ENCODE measurements around the gene AMBN.

The AMBN gene

DNA sequence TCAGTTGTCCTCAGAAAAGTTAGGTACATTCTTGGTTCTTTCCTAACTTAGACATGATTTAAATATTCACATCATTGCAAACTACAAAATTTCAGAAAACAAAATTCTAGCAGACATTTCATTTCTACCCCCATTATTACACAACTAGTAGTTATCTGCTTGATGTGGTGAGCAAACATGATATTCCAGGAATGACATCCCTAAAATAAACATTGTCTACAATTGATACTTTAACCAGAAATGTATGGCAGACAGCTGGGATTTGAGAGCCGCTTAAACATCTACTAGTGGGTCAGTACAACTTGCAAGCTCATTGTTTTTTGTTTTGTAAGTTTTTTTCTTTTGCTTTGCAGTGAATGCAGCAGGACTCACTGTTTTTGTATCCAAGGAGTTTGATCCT lies 32.1 kb upstream of the AMBN start:
- no peak for DNase-seq (ENCODE audit: low spot score)
- no peak overlapping the region for H3K27ac ChIP-seq (replicated peaks; ENCODE audit: low read length)
- no peak overlapping the region for H4K8ac ChIP-seq (ENCODE audit: low read depth, low read length)
- no peak overlapping the region for H3K4ac ChIP-seq (ENCODE audit: low read length)
- H3K4me2 ChIP-seq (ENCODE audit: insufficient read depth, low read length, poor library complexity, severe bottlenecking): no peak overlapping the region
- H2BK15ac ChIP-seq (ENCODE audit: low read length): no peak overlapping the region
- no peak overlapping the region for H2BK12ac ChIP-seq (ENCODE audit: low read length)
- no peaks in the 10 kb centered on the region for H3K4me1 ChIP-seq (ENCODE audit: control insufficient read depth in 2 of 2, insufficient read depth in 1 of 2, low read depth in 1 of 2, low read length in 2 of 2)
- no peak overlapping the region for H4K91ac ChIP-seq (ENCODE audit: low read depth, low read length, poor library complexity)
- H3K4me3 ChIP-seq (ENCODE audit: low read length in 2 of 2): no peak overlapping the region
- no peak overlapping the region for H3K9ac ChIP-seq (ENCODE audit: low read depth, low read length, poor library complexity)
- no peak overlapping the region for H3K23ac ChIP-seq (ENCODE audit: low read depth, low read length, poor library complexity)
- H2BK5ac ChIP-seq (ENCODE audit: low read length): no peak overlapping the region
- H3K18ac ChIP-seq (ENCODE audit: low read length): no peak overlapping the region
- no peaks in the 10 kb centered on the region for H3K36me3 ChIP-seq (replicated peaks in 1 of 2; ENCODE audit: control insufficient read depth in 2 of 2, insufficient read depth in 2 of 2, low read length in 2 of 2)
- no peaks in the 10 kb centered on the region for H3K9me3 ChIP-seq (replicated peaks in 1 of 2; ENCODE audit: control insufficient read depth in 2 of 2, insufficient read depth in 1 of 2, low read depth in 1 of 2, low read length in 2 of 2)
- H3K79me1 ChIP-seq (ENCODE audit: low read depth, low read length): no peaks in the 10 kb centered on the region
- no CpG with 5 or more reads among the region's 1 CpG for WGBS, 2 donors (ENCODE audit: extremely low coverage in 2 of 2, insufficient read length in 2 of 2, insufficient replicate concordance in 1 of 2)
- H2AK5ac ChIP-seq (ENCODE audit: low read depth, low read length): no peak overlapping the region
- H3K14ac ChIP-seq (ENCODE audit: low read length): no peak overlapping the region
- H3K27me3 ChIP-seq (ENCODE audit: control insufficient read depth in 3 of 3, insufficient read depth in 3 of 3, low read depth in 1 of 3, low read length in 3 of 3): no peaks in the 10 kb centered on the region
- no peak overlapping the region for H2BK120ac ChIP-seq (ENCODE audit: low read depth, low read length)
- no peak overlapping the region for H2AFZ ChIP-seq (ENCODE audit: low read length)

DNA sequence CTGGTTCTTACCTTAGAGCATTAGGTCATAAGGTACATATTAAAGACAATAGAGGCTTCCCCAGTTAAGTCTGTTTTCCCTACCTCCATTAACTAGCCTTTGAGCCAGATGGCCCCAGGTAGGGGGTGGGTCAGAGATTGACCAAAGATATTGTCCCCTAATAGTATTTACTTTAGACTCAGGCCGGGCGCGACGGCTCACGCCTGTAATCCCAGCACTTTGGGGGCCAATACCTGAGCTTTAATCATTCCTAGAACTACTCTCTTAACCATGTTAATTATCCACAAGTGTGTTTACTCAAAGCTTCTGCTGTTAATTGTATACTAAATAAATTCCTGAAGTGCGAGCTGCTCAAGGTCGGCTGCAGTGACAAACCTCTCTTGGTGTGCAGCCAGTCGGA lies 28.0 kb upstream of the AMBN start:
- DNase-seq (ENCODE audit: low spot score): no peak
- H4K91ac ChIP-seq (ENCODE audit: low read depth, low read length, poor library complexity): no peak overlapping the region
- H3K36me3 ChIP-seq (replicated peaks in 1 of 2; ENCODE audit: control insufficient read depth in 2 of 2, insufficient read depth in 2 of 2, low read length in 2 of 2): no peaks in the 10 kb centered on the region
- H3K14ac ChIP-seq (ENCODE audit: low read length): no peak overlapping the region
- no peak overlapping the region for H3K4ac ChIP-seq (ENCODE audit: low read length)
- H2BK120ac ChIP-seq (ENCODE audit: low read depth, low read length): no peak overlapping the region
- no peaks in the 10 kb centered on the region for H3K9me3 ChIP-seq (replicated peaks in 1 of 2; ENCODE audit: control insufficient read depth in 2 of 2, insufficient read depth in 1 of 2, low read depth in 1 of 2, low read length in 2 of 2)
- no peak overlapping the region for H3K4me3 ChIP-seq (ENCODE audit: low read length in 2 of 2)
- no peak overlapping the region for H3K23ac ChIP-seq (ENCODE audit: low read depth, low read length, poor library complexity)
- no peaks in the 10 kb centered on the region for H3K79me1 ChIP-seq (ENCODE audit: low read depth, low read length)
- peak overlapping the region; percentile 50 for H3K9ac ChIP-seq (ENCODE audit: low read depth, low read length, poor library complexity)
- no peak overlapping the region for H4K8ac ChIP-seq (ENCODE audit: low read depth, low read length)
- H3K18ac ChIP-seq (ENCODE audit: low read length): no peak overlapping the region
- no peak overlapping the region for H2BK15ac ChIP-seq (ENCODE audit: low read length)
- no peak overlapping the region for H2BK12ac ChIP-seq (ENCODE audit: low read length)
- no peak overlapping the region for H2BK5ac ChIP-seq (ENCODE audit: low read length)
- no peak overlapping the region for H3K4me2 ChIP-seq (ENCODE audit: insufficient read depth, low read length, poor library complexity, severe bottlenecking)
- no CpG with 5 or more reads among the region's 8 CpGs for WGBS, 2 donors (ENCODE audit: extremely low coverage in 2 of 2, insufficient read length in 2 of 2, insufficient replicate concordance in 1 of 2)
- no peak overlapping the region for H2AFZ ChIP-seq (ENCODE audit: low read length)
- H3K27ac ChIP-seq (replicated peaks; ENCODE audit: low read length): no peak overlapping the region
- H2AK5ac ChIP-seq (ENCODE audit: low read depth, low read length): no peak overlapping the region
- H3K27me3 ChIP-seq (ENCODE audit: control insufficient read depth in 3 of 3, insufficient read depth in 3 of 3, low read depth in 1 of 3, low read length in 3 of 3): no peaks in the 10 kb centered on the region
- no peaks in the 10 kb centered on the region for H3K4me1 ChIP-seq (ENCODE audit: control insufficient read depth in 2 of 2, insufficient read depth in 1 of 2, low read depth in 1 of 2, low read length in 2 of 2)

DNA sequence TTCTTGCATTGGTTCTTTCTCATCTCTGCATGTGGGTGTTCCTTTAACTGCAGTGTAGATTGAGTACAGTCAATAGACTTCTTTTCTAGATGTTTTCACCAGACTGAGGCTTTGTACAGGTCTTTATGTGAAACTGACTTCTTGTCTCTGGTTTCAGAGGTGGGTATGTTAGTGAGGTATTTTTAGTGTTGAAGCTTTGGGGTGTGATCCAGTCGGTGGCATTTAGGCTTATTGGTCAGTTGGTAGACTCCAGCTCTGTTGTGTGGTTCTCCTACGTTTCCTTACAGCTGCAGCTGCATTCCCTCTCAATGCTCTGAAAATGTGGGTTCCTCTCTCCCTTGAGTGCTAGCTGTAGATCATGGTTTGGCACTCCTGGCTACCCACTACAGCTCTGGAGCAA lies 21.3 kb upstream of the AMBN start:
- H2BK120ac ChIP-seq (ENCODE audit: low read depth, low read length): no peak overlapping the region
- no peak for DNase-seq (ENCODE audit: low spot score)
- no peak overlapping the region for H3K4me2 ChIP-seq (ENCODE audit: insufficient read depth, low read length, poor library complexity, severe bottlenecking)
- H3K14ac ChIP-seq (ENCODE audit: low read length): no peak overlapping the region
- no peak overlapping the region for H3K9ac ChIP-seq (ENCODE audit: low read depth, low read length, poor library complexity)
- no peak overlapping the region for H2AK5ac ChIP-seq (ENCODE audit: low read depth, low read length)
- no peaks in the 10 kb centered on the region for H3K27me3 ChIP-seq (ENCODE audit: control insufficient read depth in 3 of 3, insufficient read depth in 3 of 3, low read depth in 1 of 3, low read length in 3 of 3)
- no peak overlapping the region for H3K23ac ChIP-seq (ENCODE audit: low read depth, low read length, poor library complexity)
- H3K36me3 ChIP-seq (replicated peaks in 1 of 2; ENCODE audit: control insufficient read depth in 2 of 2, insufficient read depth in 2 of 2, low read length in 2 of 2): no peaks in the 10 kb centered on the region
- peaks cover 0 to 4% of the 10 kb centered on the region in 2 donors for H3K4me1 ChIP-seq (ENCODE audit: control insufficient read depth in 2 of 2, insufficient read depth in 1 of 2, low read depth in 1 of 2, low read length in 2 of 2)
- no peak overlapping the region for H3K18ac ChIP-seq (ENCODE audit: low read length)
- no peak overlapping the region for H3K4me3 ChIP-seq (ENCODE audit: low read length in 2 of 2)
- H4K8ac ChIP-seq (ENCODE audit: low read depth, low read length): no peak overlapping the region
- H3K79me1 ChIP-seq (ENCODE audit: low read depth, low read length): no peaks in the 10 kb centered on the region
- H4K91ac ChIP-seq (ENCODE audit: low read depth, low read length, poor library complexity): no peak overlapping the region
- no peak overlapping the region for H3K27ac ChIP-seq (replicated peaks; ENCODE audit: low read length)
- no CpG with 5 or more reads among the region's 2 CpGs for WGBS, 2 donors (ENCODE audit: extremely low coverage in 2 of 2, insufficient read length in 2 of 2, insufficient replicate concordance in 1 of 2)
- H2AFZ ChIP-seq (ENCODE audit: low read length): no peak overlapping the region
- H2BK5ac ChIP-seq (ENCODE audit: low read length): no peak overlapping the region
- no peak overlapping the region for H2BK12ac ChIP-seq (ENCODE audit: low read length)
- H3K4ac ChIP-seq (ENCODE audit: low read length): no peak overlapping the region
- no peak overlapping the region for H2BK15ac ChIP-seq (ENCODE audit: low read length)
- H3K9me3 ChIP-seq (replicated peaks in 1 of 2; ENCODE audit: control insufficient read depth in 2 of 2, insufficient read depth in 1 of 2, low read depth in 1 of 2, low read length in 2 of 2): no peaks in the 10 kb centered on the region

DNA sequence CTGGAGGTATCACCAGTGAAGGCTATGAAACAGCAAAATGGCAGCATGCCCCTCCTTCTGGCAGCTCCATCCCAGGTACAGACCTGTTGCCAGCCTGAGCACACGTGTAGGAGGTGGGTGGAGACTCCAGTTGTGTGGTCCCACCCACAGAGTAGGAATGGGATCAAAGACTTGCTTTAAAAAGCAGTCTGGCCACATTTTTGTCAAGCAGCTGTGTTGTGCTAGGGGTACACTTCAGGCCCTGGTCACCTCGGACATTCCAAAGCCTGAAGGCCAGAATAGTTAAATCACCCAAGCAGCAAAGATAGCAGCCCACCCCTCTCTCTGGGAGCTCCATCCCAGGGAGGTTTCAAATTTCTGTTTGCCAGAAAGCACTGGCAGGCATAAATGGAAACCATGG lies 20.3 kb upstream of the AMBN start:
- no peak overlapping the region for H2AFZ ChIP-seq (ENCODE audit: low read length)
- no peak overlapping the region for H3K4me2 ChIP-seq (ENCODE audit: insufficient read depth, low read length, poor library complexity, severe bottlenecking)
- no peaks in the 10 kb centered on the region for H3K36me3 ChIP-seq (replicated peaks in 1 of 2; ENCODE audit: control insufficient read depth in 2 of 2, insufficient read depth in 2 of 2, low read length in 2 of 2)
- no peak overlapping the region for H2BK5ac ChIP-seq (ENCODE audit: low read length)
- WGBS, 2 donors (ENCODE audit: extremely low coverage in 2 of 2, insufficient read length in 2 of 2, insufficient replicate concordance in 1 of 2): no CpG with 5 or more reads among the region's 2 CpGs
- no peak overlapping the region for H2BK12ac ChIP-seq (ENCODE audit: low read length)
- H3K4me1 ChIP-seq (ENCODE audit: control insufficient read depth in 2 of 2, insufficient read depth in 1 of 2, low read depth in 1 of 2, low read length in 2 of 2): peaks cover 0 to 4% of the 10 kb centered on the region in 2 donors
- no peak for DNase-seq (ENCODE audit: low spot score)
- H3K27me3 ChIP-seq (ENCODE audit: control insufficient read depth in 3 of 3, insufficient read depth in 3 of 3, low read depth in 1 of 3, low read length in 3 of 3): no peaks in the 10 kb centered on the region
- no peak overlapping the region for H4K8ac ChIP-seq (ENCODE audit: low read depth, low read length)
- H4K91ac ChIP-seq (ENCODE audit: low read depth, low read length, poor library complexity): no peak overlapping the region
- no peak overlapping the region for H2BK120ac ChIP-seq (ENCODE audit: low read depth, low read length)
- H3K79me1 ChIP-seq (ENCODE audit: low read depth, low read length): no peaks in the 10 kb centered on the region
- no peak overlapping the region for H2BK15ac ChIP-seq (ENCODE audit: low read length)
- H3K9ac ChIP-seq (ENCODE audit: low read depth, low read length, poor library complexity): no peak overlapping the region
- H3K27ac ChIP-seq (replicated peaks; ENCODE audit: low read length): no peak overlapping the region
- no peak overlapping the region for H3K18ac ChIP-seq (ENCODE audit: low read length)
- H3K4me3 ChIP-seq (ENCODE audit: low read length in 2 of 2): no peak overlapping the region
- H3K14ac ChIP-seq (ENCODE audit: low read length): no peak overlapping the region
- no peak overlapping the region for H3K23ac ChIP-seq (ENCODE audit: low read depth, low read length, poor library complexity)
- H2AK5ac ChIP-seq (ENCODE audit: low read depth, low read length): no peak overlapping the region
- H3K4ac ChIP-seq (ENCODE audit: low read length): no peak overlapping the region
- no peaks in the 10 kb centered on the region for H3K9me3 ChIP-seq (replicated peaks in 1 of 2; ENCODE audit: control insufficient read depth in 2 of 2, insufficient read depth in 1 of 2, low read depth in 1 of 2, low read length in 2 of 2)

All from neuronal stem cell (in vitro differentiated cells).